Measurements from ENCODE around the gene RHOBTB3. TPM values are rescaled to one million over a fixed set of nuclear protein-coding genes. Genes with fewer than 3 reads are reported as not detected.

The RHOBTB3 gene
- total and polyA plus RNA-seq, 2 donors (not counting 3 experiments of a cell fraction or from before 2014, with no cell fraction given): 44.1 to 52.1 TPM

- no peak overlapping the region for H3K9ac ChIP-seq (replicated peaks; ENCODE audit: extremely low read depth, insufficient read depth, low read length)
- H3K9me1 ChIP-seq (replicated peaks; ENCODE audit: control insufficient read depth, extremely low read depth, insufficient read depth, low read length): no peaks in the 10 kb centered on the region
- H3K36me3 ChIP-seq (ENCODE audit: control insufficient read depth in 2 of 2, extremely low read depth in 1 of 2, insufficient read depth in 2 of 2, low read length in 2 of 2): no peaks in the 10 kb centered on the region
- no peak overlapping the region for H3K27ac ChIP-seq (ENCODE audit: insufficient read depth, low read depth, low read length)
- H3K79me2 ChIP-seq (ENCODE audit: control insufficient read depth, insufficient read depth, low read length): no peaks in the 10 kb centered on the region
- H3K4me1 ChIP-seq (ENCODE audit: control insufficient read depth, extremely low read depth, insufficient read depth, low read length): peaks cover 26% of the 10 kb centered on the region
- ChIA-PET CTCF (interaction anchor here (1.1 to 5.1 kb wide), 4 partner anchors 10 to 180 kb away, joined by 4 to 55 read pairs (median 12); no protein-coding TSS in a partner anchor), POLR2A (no interaction called here)
- no peaks in the 10 kb centered on the region for H3K9me3 ChIP-seq (replicated peaks; ENCODE audit: control insufficient read depth, insufficient read depth, low read length)
- intact Hi-C loops (cut with micrococcal nuclease): loop anchor here (5.0 kb wide), 1 partner anchor 92 kb away; the partner anchor contains the start of gene RHOBTB3
- dilution Hi-C loops (cut with MboI; ENCODE audit: extremely low pct_ligation_motif_present, low sequenced_read_pairs): loop anchor here (25.0 kb wide), 1 partner anchor 187 kb away; the partner anchor contains the start of gene RFESD
- no TSS peak for BruUV-seq (replicated peaks)
- no peak overlapping the region for H3K4me2 ChIP-seq (ENCODE audit: insufficient read depth, low read length)
- TF ChIP-seq MAX (IDR thresholded peaks at IDR 0.05; ENCODE audit: insufficient read depth, insufficient read length) (no peak), GATA2 (IDR thresholded peaks at IDR 0.05; ENCODE audit: insufficient read depth, insufficient read length, low read depth, low read length) (no peak), EZH2 (IDR thresholded peaks at IDR 0.05; ENCODE audit: borderline replicate concordance, low read depth, low read length, severe bottlenecking) (no peak), POLR2A (IDR thresholded peaks at IDR 0.05; ENCODE audit: low read depth, low read length) (no peak), MYC (IDR thresholded peaks at IDR 0.05; ENCODE audit: low read depth, low read length) (no peak), JUN (IDR thresholded peaks at IDR 0.05; ENCODE audit: borderline replicate concordance, insufficient read depth, insufficient read length, low read depth) (no peak)
- TF ChIP-seq, protein P1, sequence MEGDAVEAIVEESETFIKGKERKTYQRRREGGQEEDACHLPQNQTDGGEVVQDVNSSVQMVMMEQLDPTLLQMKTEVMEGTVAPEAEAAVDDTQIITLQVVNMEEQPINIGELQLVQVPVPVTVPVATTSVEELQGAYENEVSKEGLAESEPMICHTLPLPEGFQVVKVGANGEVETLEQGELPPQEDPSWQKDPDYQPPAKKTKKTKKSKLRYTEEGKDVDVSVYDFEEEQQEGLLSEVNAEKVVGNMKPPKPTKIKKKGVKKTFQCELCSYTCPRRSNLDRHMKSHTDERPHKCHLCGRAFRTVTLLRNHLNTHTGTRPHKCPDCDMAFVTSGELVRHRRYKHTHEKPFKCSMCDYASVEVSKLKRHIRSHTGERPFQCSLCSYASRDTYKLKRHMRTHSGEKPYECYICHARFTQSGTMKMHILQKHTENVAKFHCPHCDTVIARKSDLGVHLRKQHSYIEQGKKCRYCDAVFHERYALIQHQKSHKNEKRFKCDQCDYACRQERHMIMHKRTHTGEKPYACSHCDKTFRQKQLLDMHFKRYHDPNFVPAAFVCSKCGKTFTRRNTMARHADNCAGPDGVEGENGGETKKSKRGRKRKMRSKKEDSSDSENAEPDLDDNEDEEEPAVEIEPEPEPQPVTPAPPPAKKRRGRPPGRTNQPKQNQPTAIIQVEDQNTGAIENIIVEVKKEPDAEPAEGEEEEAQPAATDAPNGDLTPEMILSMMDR (IDR thresholded peaks at IDR 0.05; ENCODE audit: extremely low read depth in 1 of 2, insufficient read depth in 1 of 2, low read depth in 1 of 2, low read length in 2 of 2): no peak
- DNase-seq (ENCODE audit: low read depth, low spot score): no peak
- peaks cover 0 to 6% of the 10 kb centered on the region in 2 experiments for H3K27me3 ChIP-seq (ENCODE audit: control insufficient read depth in 2 of 2, insufficient read depth in 2 of 2, low read length in 2 of 2)
- H2AFZ ChIP-seq (ENCODE audit: low read depth, low read length): no peak overlapping the region
- FAIRE-seq: no peak
- H3K4me3 ChIP-seq (replicated peaks in 1 of 3; ENCODE audit: insufficient read depth in 1 of 3, low read depth in 1 of 3, low read length in 3 of 3): no peak overlapping the region
- H4K20me1 ChIP-seq (replicated peaks; ENCODE audit: control insufficient read depth, extremely low read depth, insufficient read depth, low read length): no peaks in the 10 kb centered on the region
Observed at GRCh38 chr5:95824747-95825146, 93.6 kb downstream of the RHOBTB3 start.

All from endothelial cell of umbilical vein (primary cell).